Fibroblast of lung (primary cell): ENCODE measurements around the gene CTNNA1. TPM values are rescaled to one million over a fixed set of nuclear protein-coding genes. Genes with fewer than 3 reads are reported as not detected.

Source experiments
- DNase-seq, 2 donors: peaks; one replicate each; pipeline versions ENCODE4 v3.0.0 to v3.0.0-alpha.2; 2010; ENCODE audit warnings: low read depth in 2 of 2
- H2AFZ ChIP-seq: 2 replicates; pipeline ENCODE4 v1.5.1; 2012; ENCODE audit warnings: low read length, control low read depth, inconsistent platforms
- H3K27ac ChIP-seq: 2 replicates; pipeline ENCODE4 v1.5.1; 2011; ENCODE audit warnings: low read length, control low read depth; ENCODE audit not compliant: insufficient read depth
- H3K27me3 ChIP-seq: 2 replicates; pipeline ENCODE4 v1.5.1; 2011; ENCODE audit warnings: mild to moderate bottlenecking, low read length; ENCODE audit not compliant: control insufficient read depth, insufficient read depth
- H3K36me3 ChIP-seq: 2 replicates; pipeline ENCODE4 v1.5.1; 2011; ENCODE audit warnings: low read length; ENCODE audit not compliant: control insufficient read depth, insufficient read depth
- H3K4me1 ChIP-seq: 2 replicates; pipeline ENCODE4 v1.5.1; 2011; ENCODE audit warnings: low read length; ENCODE audit not compliant: control insufficient read depth, insufficient read depth; ENCODE audit errors: extremely low read depth
- H3K4me2 ChIP-seq: 2 replicates; pipeline ENCODE4 v1.5.1; 2011; ENCODE audit warnings: low read length, control low read depth; ENCODE audit not compliant: insufficient read depth; ENCODE audit errors: extremely low read depth
- H3K4me3 ChIP-seq, 4 experiments: fragments of 200-600 bp in 1 of 4; sonication (generic) in 1 of 4; replicated peaks in 1 of 4; 2 replicates each; pipeline ENCODE4 v1.5.1; 2011 to 2016; ENCODE audit warnings: low read length in 4 of 4, low read depth in 3 of 4, mild to moderate bottlenecking in 3 of 4, control low read depth in 2 of 4, inconsistent platforms in 1 of 4, mixed read lengths in 1 of 4; ENCODE audit not compliant: insufficient read depth in 1 of 4; ENCODE audit errors: control extremely low read depth in 1 of 4
- H3K79me2 ChIP-seq: 2 replicates; pipeline ENCODE4 v1.5.1; 2012; ENCODE audit warnings: mild to moderate bottlenecking, low read length, inconsistent platforms; ENCODE audit not compliant: control insufficient read depth, insufficient read depth
- H3K9ac ChIP-seq: 2 replicates; pipeline ENCODE4 v1.5.1; 2011; ENCODE audit warnings: mild to moderate bottlenecking, low read length, control low read depth; ENCODE audit not compliant: insufficient read depth
- H3K9me3 ChIP-seq: 2 replicates; pipeline ENCODE4 v1.5.1; 2012; ENCODE audit warnings: low read depth, low read length; ENCODE audit not compliant: control insufficient read depth, insufficient read depth
- H4K20me1 ChIP-seq: 2 replicates; pipeline ENCODE4 v1.5.1; 2011; ENCODE audit warnings: low read length; ENCODE audit not compliant: control insufficient read depth, insufficient read depth; ENCODE audit errors: extremely low read depth
- EZH2 ChIP-seq: IDR thresholded peaks from 2 replicates; pipeline ENCODE4 v1.5.1; 2012; ENCODE audit warnings: low read length, control low read depth, mild to moderate bottlenecking; ENCODE audit errors: missing control alignments
- polyA plus RNA-seq, 2 donors: library from polyadenylated mRNA; depleted of rRNA in 1 of 2; stranded (reverse) in 1 of 2; unstranded in 1 of 2; fragments of >200 nt; gene quantifications; 2 replicates each; pipeline ENCODE4 v1.2.1, GENCODE V29; 2011 to 2012; ENCODE audit warnings: missing spikeins in 1 of 2
- total RNA-seq: library from RNA; depleted of rRNA; stranded (reverse); fragments of >200 nt; gene quantifications from 2 replicates; pipeline ENCODE4 v1.2.1, GENCODE V29; 2014
- TF ChIP-seq, protein P1 (sequence below), 2 donors: IDR thresholded peaks in 1 of 2; conservative IDR thresholded peaks in 1 of 2; 1 replicate in 1 of 2; 2 replicates in 1 of 2; pipeline ENCODE4 v1.5.1; 2011 to 2012; ENCODE audit warnings: low read length in 2 of 2, control low read depth in 1 of 2, inconsistent platforms in 1 of 2, low read depth in 1 of 2, mild to moderate bottlenecking in 1 of 2

Gene CTNNA1
- total and polyA plus RNA-seq, 2 donors (not counting 1 experiment from before 2014, with no cell fraction given) = 181 to 557 TPM

DNA sequence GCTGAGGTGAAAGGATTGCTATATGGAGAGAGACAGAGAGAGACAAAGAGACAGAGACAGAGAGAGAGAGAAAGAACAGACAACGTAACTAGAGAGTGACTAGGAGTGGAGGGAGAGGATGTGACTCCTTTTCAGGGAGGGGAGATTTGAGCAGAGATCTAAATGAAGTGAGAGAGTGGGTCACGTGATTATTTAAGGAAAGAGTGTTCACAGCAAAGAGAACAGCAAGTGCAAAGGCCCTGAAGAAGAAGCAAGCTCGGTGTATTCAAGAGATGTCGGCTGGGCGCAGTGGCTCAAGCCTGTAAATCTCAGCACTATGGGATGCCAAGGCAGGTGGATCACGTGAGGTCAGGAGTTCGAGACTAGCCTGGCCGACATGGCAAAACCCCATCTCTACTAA, 40.9 kb upstream of the CTNNA1 start:
- no peak for DNase-seq
- Histone ChIP-seq H3K9ac (no peak overlapping the region), H3K27ac (no peak overlapping the region), H3K36me3 (no peaks in the 10 kb centered on the region), H3K4me2 (no peak overlapping the region), H3K27me3 (no peaks in the 10 kb centered on the region), H3K4me1 (no peaks in the 10 kb centered on the region), H3K4me3 (no peak overlapping the region), H3K79me2 (no peaks in the 10 kb centered on the region), H4K20me1 (no peaks in the 10 kb centered on the region), H2AFZ (no peak overlapping the region), H3K9me3 (no peaks in the 10 kb centered on the region)
- TF ChIP-seq, protein P1, sequence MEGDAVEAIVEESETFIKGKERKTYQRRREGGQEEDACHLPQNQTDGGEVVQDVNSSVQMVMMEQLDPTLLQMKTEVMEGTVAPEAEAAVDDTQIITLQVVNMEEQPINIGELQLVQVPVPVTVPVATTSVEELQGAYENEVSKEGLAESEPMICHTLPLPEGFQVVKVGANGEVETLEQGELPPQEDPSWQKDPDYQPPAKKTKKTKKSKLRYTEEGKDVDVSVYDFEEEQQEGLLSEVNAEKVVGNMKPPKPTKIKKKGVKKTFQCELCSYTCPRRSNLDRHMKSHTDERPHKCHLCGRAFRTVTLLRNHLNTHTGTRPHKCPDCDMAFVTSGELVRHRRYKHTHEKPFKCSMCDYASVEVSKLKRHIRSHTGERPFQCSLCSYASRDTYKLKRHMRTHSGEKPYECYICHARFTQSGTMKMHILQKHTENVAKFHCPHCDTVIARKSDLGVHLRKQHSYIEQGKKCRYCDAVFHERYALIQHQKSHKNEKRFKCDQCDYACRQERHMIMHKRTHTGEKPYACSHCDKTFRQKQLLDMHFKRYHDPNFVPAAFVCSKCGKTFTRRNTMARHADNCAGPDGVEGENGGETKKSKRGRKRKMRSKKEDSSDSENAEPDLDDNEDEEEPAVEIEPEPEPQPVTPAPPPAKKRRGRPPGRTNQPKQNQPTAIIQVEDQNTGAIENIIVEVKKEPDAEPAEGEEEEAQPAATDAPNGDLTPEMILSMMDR (conservative IDR thresholded peaks at IDR 0.05 in 1 of 2, IDR thresholded peaks at IDR 0.05 in 1 of 2; ENCODE audit: low read depth in 1 of 2, low read length in 2 of 2) = no peak
- TF ChIP-seq EZH2 = no peak

DNA sequence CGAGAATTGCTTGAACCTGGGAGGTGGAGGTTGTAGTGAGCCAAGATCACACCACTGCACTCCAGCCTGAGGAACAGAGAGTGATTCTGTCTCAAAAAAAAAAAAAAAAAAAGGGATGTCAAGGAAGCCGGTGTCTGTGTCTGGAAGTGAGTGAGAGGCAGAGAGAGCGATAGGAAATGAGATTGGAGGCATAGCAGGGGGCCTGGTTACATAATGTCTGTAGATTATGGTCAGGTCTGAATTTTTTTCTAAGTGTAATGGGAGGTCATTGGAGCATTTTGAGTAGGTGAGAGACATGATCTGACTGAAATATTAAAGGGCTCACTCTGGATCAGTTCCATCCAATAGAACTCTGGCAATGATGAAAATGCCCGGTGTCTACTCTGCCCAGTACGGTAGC, 40.4 kb upstream of the CTNNA1 start:
- H4K20me1 ChIP-seq = no peaks in the 10 kb centered on the region
- H3K4me2 ChIP-seq = no peak overlapping the region
- H3K9ac ChIP-seq = no peak overlapping the region
- H3K79me2 ChIP-seq = no peaks in the 10 kb centered on the region
- H3K27me3 ChIP-seq = no peaks in the 10 kb centered on the region
- no peak overlapping the region for H3K4me3 ChIP-seq
- H3K9me3 ChIP-seq = no peaks in the 10 kb centered on the region
- no peaks in the 10 kb centered on the region for H3K36me3 ChIP-seq
- H3K4me1 ChIP-seq = no peaks in the 10 kb centered on the region
- no peak for TF ChIP-seq EZH2
- TF ChIP-seq, protein P1 (conservative IDR thresholded peaks at IDR 0.05 in 1 of 2, IDR thresholded peaks at IDR 0.05 in 1 of 2; ENCODE audit: low read depth in 1 of 2, low read length in 2 of 2) = no peak
- H3K27ac ChIP-seq = no peak overlapping the region
- no peak overlapping the region for H2AFZ ChIP-seq
- DNase-seq = no peak

DNA sequence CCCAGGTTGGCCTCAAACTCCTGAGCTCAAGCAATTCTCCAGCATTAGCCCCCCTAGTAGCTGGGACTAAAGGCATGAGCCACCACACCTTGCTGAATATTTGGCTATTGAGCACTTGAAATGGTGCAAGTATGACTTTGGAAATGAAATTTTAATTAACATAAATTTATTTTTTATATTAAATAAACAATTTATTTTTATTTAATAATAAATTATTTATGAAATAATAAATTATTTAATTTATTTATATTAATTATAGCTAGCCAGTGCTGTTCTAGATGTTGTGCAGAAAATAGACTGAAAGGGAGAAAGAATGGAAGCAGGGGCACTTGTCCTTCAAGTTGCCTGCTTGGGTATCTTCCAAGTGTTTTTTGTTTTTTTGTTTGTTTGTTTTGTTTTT, 40.0 kb upstream of the CTNNA1 start:
- no peak overlapping the region for H2AFZ ChIP-seq
- no peak overlapping the region for H3K9ac ChIP-seq
- H3K9me3 ChIP-seq = no peaks in the 10 kb centered on the region
- H3K4me3 ChIP-seq = no peak overlapping the region
- no peak overlapping the region for H3K27ac ChIP-seq
- DNase-seq = no peak
- TF ChIP-seq, protein P1 (conservative IDR thresholded peaks at IDR 0.05 in 1 of 2, IDR thresholded peaks at IDR 0.05 in 1 of 2; ENCODE audit: low read depth in 1 of 2, low read length in 2 of 2) = no peak
- no peak for TF ChIP-seq EZH2
- H3K27me3 ChIP-seq = no peaks in the 10 kb centered on the region
- no peak overlapping the region for H3K4me2 ChIP-seq
- no peaks in the 10 kb centered on the region for H3K36me3 ChIP-seq
- H4K20me1 ChIP-seq = no peaks in the 10 kb centered on the region
- H3K79me2 ChIP-seq = no peaks in the 10 kb centered on the region
- no peaks in the 10 kb centered on the region for H3K4me1 ChIP-seq
